ENCODE data around the gene PGD.

DNA sequence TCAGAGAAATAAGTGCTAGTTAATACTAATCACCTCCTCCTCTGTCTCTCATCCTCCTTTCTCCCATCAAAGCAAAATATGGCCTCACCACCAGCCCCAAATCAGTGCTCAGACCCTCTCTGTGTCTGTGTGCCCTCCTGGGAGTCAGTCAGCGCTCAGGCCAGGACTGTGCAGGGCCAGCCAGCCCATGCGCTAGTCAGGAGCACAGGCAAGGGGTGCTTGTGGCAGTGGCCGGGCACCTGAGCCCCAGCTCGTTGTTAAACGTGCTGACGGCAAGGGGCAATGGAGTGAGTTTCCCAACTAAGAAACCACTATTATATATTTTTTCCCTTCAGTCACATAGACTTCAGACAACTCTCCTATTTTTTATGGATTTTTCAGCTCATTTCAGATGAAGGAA lies 19.2 kb upstream of the PGD start:
- TF ChIP-seq, protein P1, sequence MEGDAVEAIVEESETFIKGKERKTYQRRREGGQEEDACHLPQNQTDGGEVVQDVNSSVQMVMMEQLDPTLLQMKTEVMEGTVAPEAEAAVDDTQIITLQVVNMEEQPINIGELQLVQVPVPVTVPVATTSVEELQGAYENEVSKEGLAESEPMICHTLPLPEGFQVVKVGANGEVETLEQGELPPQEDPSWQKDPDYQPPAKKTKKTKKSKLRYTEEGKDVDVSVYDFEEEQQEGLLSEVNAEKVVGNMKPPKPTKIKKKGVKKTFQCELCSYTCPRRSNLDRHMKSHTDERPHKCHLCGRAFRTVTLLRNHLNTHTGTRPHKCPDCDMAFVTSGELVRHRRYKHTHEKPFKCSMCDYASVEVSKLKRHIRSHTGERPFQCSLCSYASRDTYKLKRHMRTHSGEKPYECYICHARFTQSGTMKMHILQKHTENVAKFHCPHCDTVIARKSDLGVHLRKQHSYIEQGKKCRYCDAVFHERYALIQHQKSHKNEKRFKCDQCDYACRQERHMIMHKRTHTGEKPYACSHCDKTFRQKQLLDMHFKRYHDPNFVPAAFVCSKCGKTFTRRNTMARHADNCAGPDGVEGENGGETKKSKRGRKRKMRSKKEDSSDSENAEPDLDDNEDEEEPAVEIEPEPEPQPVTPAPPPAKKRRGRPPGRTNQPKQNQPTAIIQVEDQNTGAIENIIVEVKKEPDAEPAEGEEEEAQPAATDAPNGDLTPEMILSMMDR (IDR thresholded peaks at IDR 0.05; ENCODE audit: low read depth, low read length), result no peak
- TF ChIP-seq EZH2phosphoT487 (IDR thresholded peaks at IDR 0.05; ENCODE audit: low read depth), result no peak

Measured in OCI-LY3 (cell line).